ENCODE results near the gene GNAO1. TPM values are rescaled to one million over a fixed set of nuclear protein-coding genes. Genes with fewer than 3 reads are reported as not detected.

GNAO1 gene
- total RNA-seq, 4 donors from 2014 or later = 0.50 to 1.5 (median 0.66) TPM

DNA sequence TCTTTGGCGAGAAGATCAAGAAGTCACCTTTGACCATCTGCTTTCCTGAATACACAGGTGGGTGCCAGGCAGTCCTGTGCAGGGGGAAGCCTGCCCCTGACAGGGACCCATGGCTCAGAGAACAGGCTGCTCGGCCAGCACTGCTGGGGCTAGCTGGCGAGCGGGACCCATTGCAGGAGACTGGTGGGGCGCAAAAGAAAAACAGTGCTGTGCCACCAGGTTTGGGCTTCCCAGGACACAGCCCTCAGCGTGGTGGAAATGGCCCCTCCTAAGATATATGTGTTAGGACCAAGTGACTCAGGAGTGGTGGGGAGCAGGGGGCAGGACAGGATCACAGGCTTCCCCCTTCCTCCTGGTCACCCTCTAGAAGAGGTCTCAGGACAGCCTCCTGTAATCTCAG is 160.2 kb downstream of the GNAO1 start:
- Histone ChIP-seq H3K36me3 (no peaks in the 10 kb centered on the region), H3K27ac (no peak overlapping the region), H3K4me1 (peaks cover 0 to 21% (median 4%) of the 10 kb centered on the region in 3 donors), H3K27me3 (no peaks in the 10 kb centered on the region), H3K9me3 (no peaks in the 10 kb centered on the region), H3K4me3 (no peak overlapping the region)
- WGBS, 2 donors = 96 to 100% methylated on average over 2 to 5 of the region's 6 CpGs
- intact Hi-C loops (cut with DNase I) = no loop called here
- TF ChIP-seq, protein P1, sequence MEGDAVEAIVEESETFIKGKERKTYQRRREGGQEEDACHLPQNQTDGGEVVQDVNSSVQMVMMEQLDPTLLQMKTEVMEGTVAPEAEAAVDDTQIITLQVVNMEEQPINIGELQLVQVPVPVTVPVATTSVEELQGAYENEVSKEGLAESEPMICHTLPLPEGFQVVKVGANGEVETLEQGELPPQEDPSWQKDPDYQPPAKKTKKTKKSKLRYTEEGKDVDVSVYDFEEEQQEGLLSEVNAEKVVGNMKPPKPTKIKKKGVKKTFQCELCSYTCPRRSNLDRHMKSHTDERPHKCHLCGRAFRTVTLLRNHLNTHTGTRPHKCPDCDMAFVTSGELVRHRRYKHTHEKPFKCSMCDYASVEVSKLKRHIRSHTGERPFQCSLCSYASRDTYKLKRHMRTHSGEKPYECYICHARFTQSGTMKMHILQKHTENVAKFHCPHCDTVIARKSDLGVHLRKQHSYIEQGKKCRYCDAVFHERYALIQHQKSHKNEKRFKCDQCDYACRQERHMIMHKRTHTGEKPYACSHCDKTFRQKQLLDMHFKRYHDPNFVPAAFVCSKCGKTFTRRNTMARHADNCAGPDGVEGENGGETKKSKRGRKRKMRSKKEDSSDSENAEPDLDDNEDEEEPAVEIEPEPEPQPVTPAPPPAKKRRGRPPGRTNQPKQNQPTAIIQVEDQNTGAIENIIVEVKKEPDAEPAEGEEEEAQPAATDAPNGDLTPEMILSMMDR (IDR thresholded peaks at IDR 0.05) = no peak
- no peak for TF ChIP-seq POLR2A (IDR thresholded peaks at IDR 0.05)
- DNase-seq = no peak

DNA sequence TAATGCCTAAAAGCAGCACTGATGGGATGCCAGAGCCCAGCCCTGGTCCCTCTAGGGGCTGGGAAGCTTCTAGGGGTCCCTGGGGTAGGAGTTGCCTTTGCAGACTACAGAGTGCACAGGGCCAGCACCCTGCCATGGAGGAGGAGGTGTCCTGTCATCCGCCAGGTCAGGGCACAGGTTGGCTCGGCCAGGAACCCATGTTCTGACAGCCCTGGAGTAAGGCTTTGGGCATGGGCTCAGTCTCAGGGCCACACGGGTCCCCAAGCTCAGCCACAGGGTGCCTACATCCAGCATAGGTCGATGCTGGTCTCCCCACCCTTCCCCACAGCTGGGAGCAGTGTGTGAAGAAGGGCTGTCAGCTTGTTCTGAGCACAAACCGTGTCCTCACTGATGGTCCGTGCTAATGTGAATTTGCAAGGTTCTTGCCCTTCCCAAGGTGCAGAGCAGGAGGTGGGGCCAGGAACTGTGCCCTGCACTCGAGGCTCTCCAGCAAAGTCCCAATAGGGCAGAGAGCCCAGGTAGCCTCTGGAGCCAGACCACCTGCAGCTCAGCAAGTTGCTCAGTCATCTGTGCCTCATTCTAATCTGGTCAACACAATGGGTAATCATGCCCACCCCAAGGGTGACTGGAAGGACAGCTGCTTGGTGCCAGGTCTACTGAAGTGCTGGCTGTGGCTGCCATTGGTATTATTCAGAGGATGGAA is 161.2 kb downstream of the GNAO1 start:
- H3K4me3 ChIP-seq = no peak overlapping the region
- H3K9me3 ChIP-seq = no peaks in the 10 kb centered on the region
- DNase-seq = no peak
- no peaks in the 10 kb centered on the region for H3K27me3 ChIP-seq
- 67 to 80% methylated on average over 1 to 2 of the region's 7 CpGs for WGBS, 2 donors
- no peak for TF ChIP-seq POLR2A (IDR thresholded peaks at IDR 0.05)
- TF ChIP-seq, protein P1 (IDR thresholded peaks at IDR 0.05) = no peak
- H3K27ac ChIP-seq = no peak overlapping the region
- intact Hi-C loops (cut with DNase I) = no loop called here
- H3K4me1 ChIP-seq = peaks cover 0 to 30% (median 4%) of the 10 kb centered on the region in 3 donors
- H3K36me3 ChIP-seq = no peaks in the 10 kb centered on the region

DNA sequence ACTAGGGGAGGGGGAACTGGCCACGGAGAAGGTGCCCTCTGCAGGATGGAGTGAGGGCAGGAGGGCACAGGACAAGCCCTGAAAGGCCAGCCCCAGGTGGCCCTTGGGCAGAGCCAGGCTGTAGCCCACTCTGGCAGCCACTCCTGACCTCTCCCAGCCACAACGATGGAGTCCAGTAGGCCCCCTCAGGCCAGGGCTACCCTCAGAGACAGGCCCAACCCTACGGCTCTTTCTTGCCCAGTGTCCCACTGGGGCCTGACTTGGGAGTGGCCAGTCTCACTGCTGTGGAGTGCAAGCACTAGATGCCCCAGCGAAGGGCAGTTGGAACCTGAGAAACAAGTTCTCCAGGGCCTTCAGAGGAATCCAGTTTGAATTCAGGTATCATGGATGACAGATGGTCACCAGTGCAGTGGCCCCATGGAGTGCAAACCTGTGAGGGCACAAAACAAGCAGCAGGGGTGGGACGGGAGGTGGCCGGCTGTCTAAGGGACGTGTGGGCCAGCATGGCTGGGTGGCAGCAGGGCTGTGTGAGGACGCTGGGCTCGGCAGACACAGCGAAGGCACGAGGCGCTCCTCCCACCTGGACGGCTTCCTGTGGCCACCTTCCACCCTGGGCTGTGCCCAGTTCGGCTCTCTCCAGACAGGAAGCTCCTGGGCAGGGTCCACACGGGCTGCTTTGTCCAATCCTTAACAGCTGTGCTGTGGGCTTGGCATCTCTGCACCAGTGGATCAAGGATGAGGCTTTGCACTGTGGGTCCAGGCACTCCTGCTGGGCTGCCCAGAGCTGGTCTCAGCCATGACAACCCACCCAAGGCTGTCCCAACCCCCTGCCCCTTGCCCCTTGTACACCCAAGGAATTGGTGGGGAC is 162.0 kb downstream of the GNAO1 start:
- no peak for TF ChIP-seq POLR2A (IDR thresholded peaks at IDR 0.05)
- TF ChIP-seq, protein P1 (IDR thresholded peaks at IDR 0.05) = no peak
- no peaks in the 10 kb centered on the region for H3K27me3 ChIP-seq
- peaks cover 0 to 36% (median 4%) of the 10 kb centered on the region in 3 donors for H3K4me1 ChIP-seq
- no peaks in the 10 kb centered on the region for H3K9me3 ChIP-seq
- no peaks in the 10 kb centered on the region for H3K36me3 ChIP-seq
- no peak overlapping the region for H3K27ac ChIP-seq
- H3K4me3 ChIP-seq = no peak overlapping the region
- DNase-seq = no peak
- 89% methylated on average over 5 of the region's 15 CpGs; no CpG with 5 or more reads in 1 of the 2 donors for WGBS, 2 donors
- intact Hi-C loops (cut with DNase I) = no loop called here

DNA sequence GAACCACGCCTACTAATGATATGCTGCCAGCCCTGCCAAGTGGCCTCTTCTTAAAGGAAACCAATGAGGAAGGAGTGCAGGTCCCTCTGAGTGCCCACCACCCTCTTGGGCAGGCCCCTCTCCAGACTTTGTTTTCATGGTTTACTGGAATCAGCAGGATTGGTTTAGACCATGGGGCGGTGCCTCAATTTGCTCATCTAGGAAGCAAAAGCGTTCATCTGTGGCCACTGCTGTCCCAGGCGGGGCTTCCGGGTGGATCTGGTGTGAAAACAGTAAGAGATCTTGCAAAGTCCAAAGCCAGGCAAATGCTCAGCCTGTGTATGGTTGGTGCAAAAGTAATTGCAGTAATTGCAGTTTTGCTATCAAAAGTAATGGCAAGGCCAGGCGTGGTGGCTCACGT is 162.7 kb downstream of the GNAO1 start:
- no peaks in the 10 kb centered on the region for H3K27me3 ChIP-seq
- 83 to 91% methylated on average over 4 to 7 of the region's 7 CpGs for WGBS, 2 donors
- TF ChIP-seq, protein P1 (IDR thresholded peaks at IDR 0.05) = no peak
- TF ChIP-seq POLR2A (IDR thresholded peaks at IDR 0.05) = no peak
- H3K4me3 ChIP-seq = no peak overlapping the region
- H3K27ac ChIP-seq = no peak overlapping the region
- DNase-seq = no peak
- no peaks in the 10 kb centered on the region for H3K9me3 ChIP-seq
- intact Hi-C loops (cut with DNase I) = no loop called here
- H3K4me1 ChIP-seq = peaks cover 0 to 36% (median 4%) of the 10 kb centered on the region in 3 donors
- no peaks in the 10 kb centered on the region for H3K36me3 ChIP-seq

DNA sequence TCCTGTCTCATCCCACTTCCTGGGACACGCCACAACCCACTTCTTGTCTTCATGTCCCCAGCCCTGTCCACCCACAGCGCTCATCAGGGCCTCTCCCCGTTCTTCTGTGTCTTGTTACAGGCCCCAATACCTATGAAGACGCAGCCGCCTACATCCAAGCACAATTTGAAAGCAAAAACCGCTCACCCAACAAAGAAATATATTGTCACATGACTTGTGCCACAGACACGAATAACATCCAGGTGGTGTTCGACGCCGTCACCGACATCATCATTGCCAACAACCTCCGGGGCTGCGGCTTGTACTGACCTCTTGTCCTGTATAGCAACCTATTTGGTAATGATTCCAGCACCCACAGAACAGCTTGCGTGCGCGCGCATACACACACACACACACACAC is 163.5 kb downstream of the GNAO1 start:
- WGBS, 2 donors = 90 to 93% methylated on average over 17 of the region's 17 CpGs
- Histone ChIP-seq H3K4me1 (peaks cover 0 to 36% (median 4%) of the 10 kb centered on the region in 3 donors), H3K9me3 (no peaks in the 10 kb centered on the region), H3K27ac (no peak overlapping the region), H3K4me3 (no peak overlapping the region), H3K27me3 (no peaks in the 10 kb centered on the region), H3K36me3 (peaks cover 0 to under 1% (median 0%) of the 10 kb centered on the region in 3 donors)
- intact Hi-C loops (cut with DNase I) = no loop called here
- DNase-seq = no peak
- no peak for TF ChIP-seq POLR2A (IDR thresholded peaks at IDR 0.05)
- TF ChIP-seq, protein P1 (IDR thresholded peaks at IDR 0.05) = no peak

Measured in esophagus squamous epithelium (tissue), 5 donors.